ENCODE measurements around the gene RXFP3. TPM values are rescaled to one million over a fixed set of nuclear protein-coding genes. Genes with fewer than 3 reads are reported as not detected.

The RXFP3 gene
- total RNA-seq, 1 experiment from 2014 or later = not detected

GRCh38 chr5:33927685-33928084 is 8.5 kb upstream of the RXFP3 start:
- Mint-ChIP-seq H3K4me1 (ENCODE audit: insufficient read depth, unreplicated experiment) (no peaks in the 10 kb centered on the region), H3K4me3 (ENCODE audit: unreplicated experiment) (no peak overlapping the region), H3K27ac (ENCODE audit: low read depth, unreplicated experiment) (no peak overlapping the region), H3K36me3 (ENCODE audit: insufficient read depth, unreplicated experiment) (no peaks in the 10 kb centered on the region), H3K9me3 (ENCODE audit: unreplicated experiment) (no peaks in the 10 kb centered on the region), H3K27me3 (ENCODE audit: insufficient read depth, unreplicated experiment) (peaks cover 11% of the 10 kb centered on the region)
- intact Hi-C loops (cut with micrococcal nuclease) = no loop called here
- ChIA-PET CTCF (interaction anchor here (0.6 kb wide), 1 partner anchor 458 kb away, joined by 3 read pairs; no protein-coding TSS in a partner anchor), POLR2A (interaction anchor here (0.6 kb wide), 1 partner anchor 117 kb away, joined by 3 read pairs; no protein-coding TSS in a partner anchor)
- no TSS peak for BruUV-seq (replicated peaks)
- TF ChIP-seq, protein P1, sequence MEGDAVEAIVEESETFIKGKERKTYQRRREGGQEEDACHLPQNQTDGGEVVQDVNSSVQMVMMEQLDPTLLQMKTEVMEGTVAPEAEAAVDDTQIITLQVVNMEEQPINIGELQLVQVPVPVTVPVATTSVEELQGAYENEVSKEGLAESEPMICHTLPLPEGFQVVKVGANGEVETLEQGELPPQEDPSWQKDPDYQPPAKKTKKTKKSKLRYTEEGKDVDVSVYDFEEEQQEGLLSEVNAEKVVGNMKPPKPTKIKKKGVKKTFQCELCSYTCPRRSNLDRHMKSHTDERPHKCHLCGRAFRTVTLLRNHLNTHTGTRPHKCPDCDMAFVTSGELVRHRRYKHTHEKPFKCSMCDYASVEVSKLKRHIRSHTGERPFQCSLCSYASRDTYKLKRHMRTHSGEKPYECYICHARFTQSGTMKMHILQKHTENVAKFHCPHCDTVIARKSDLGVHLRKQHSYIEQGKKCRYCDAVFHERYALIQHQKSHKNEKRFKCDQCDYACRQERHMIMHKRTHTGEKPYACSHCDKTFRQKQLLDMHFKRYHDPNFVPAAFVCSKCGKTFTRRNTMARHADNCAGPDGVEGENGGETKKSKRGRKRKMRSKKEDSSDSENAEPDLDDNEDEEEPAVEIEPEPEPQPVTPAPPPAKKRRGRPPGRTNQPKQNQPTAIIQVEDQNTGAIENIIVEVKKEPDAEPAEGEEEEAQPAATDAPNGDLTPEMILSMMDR (IDR thresholded peaks at IDR 0.05; ENCODE audit: unreplicated experiment) = no peak
- DNase-seq (ENCODE audit: unreplicated experiment) = no peak

DNA sequence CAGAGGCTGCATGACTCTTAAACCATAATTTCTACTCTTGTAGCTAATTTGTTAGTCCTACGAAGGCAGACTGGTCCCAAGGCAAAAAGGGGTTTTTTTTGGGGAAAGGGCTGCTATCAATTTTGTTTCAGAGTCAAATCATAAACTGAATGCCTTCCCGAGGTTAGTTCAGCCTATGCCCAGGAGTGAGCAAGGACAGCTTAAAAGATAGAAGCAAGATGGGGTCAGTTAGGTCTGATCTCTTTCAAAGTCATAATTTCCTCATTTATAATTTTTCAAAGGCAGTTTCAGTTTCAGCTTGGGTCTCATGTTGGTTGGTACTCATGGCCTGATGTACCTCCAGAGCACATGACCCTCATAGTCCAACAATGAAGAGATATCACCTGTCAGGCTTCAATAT is 7.9 kb upstream of the RXFP3 start:
- TF ChIP-seq, protein P1 (IDR thresholded peaks at IDR 0.05; ENCODE audit: unreplicated experiment) = no peak
- no peaks in the 10 kb centered on the region for H3K4me1 Mint-ChIP-seq (ENCODE audit: insufficient read depth, unreplicated experiment)
- ChIA-PET POLR2A (no interaction called here), CTCF (interaction anchor here (0.6 kb wide), 1 partner anchor 459 kb away, joined by 3 read pairs; no protein-coding TSS in a partner anchor)
- DNase-seq (ENCODE audit: unreplicated experiment) = no peak
- no peaks in the 10 kb centered on the region for H3K36me3 Mint-ChIP-seq (ENCODE audit: insufficient read depth, unreplicated experiment)
- peaks cover 11% of the 10 kb centered on the region for H3K27me3 Mint-ChIP-seq (ENCODE audit: insufficient read depth, unreplicated experiment)
- BruUV-seq (replicated peaks) = no TSS peak
- intact Hi-C loops (cut with micrococcal nuclease) = no loop called here
- no peak overlapping the region for H3K27ac Mint-ChIP-seq (ENCODE audit: low read depth, unreplicated experiment)
- H3K9me3 Mint-ChIP-seq (ENCODE audit: unreplicated experiment) = no peaks in the 10 kb centered on the region
- no peak overlapping the region for H3K4me3 Mint-ChIP-seq (ENCODE audit: unreplicated experiment)

DNA sequence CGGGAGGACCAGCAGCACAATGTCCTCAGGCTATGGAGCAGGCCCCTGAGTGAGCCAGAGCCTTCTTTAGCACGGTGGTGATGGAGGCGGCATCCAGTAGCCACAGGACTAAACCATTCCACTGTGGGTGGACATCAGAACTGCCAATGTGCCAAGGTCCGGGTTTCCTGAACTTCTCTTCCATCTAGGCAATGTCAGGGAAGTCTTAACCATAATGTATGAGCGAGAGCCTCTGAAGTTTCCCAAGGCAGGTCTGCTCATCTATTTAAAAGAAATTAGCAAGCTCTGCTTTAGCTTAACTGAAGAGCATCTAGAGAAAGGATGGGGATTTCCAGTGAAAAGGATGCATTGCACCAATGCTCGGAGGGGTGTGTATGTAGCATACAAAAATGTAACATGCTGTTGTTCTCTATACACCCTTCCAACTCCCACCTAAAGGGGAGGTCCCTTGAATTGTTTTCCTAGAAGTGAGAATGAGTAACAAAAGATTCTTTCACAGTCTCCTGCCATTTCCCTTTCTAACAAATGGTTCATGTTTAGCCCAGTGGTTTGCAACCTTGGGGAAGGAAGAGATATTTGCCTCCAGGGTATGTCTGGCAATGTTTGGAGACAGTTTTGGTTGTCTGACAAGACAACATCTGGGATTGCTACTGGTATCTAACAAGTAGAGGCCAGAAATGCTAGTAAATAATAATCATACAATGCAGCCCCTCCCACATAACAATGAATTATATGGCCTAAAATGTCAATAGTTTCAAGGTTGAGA is 6.1 kb upstream of the RXFP3 start:
- no peaks in the 10 kb centered on the region for H3K36me3 Mint-ChIP-seq (ENCODE audit: insufficient read depth, unreplicated experiment)
- ChIA-PET POLR2A (no interaction called here), CTCF (interaction anchor here (1.9 to 7.3 kb wide), 2 partner anchors 461 to 495 kb away, joined by 10 to 72 read pairs; no protein-coding TSS in a partner anchor)
- H3K4me1 Mint-ChIP-seq (ENCODE audit: insufficient read depth, unreplicated experiment) = peaks cover 7% of the 10 kb centered on the region
- no TSS peak for BruUV-seq (replicated peaks)
- H3K4me3 Mint-ChIP-seq (ENCODE audit: unreplicated experiment) = no peak overlapping the region
- TF ChIP-seq, protein P1 (IDR thresholded peaks at IDR 0.05; ENCODE audit: unreplicated experiment) = no peak
- DNase-seq (ENCODE audit: unreplicated experiment) = no peak
- no peaks in the 10 kb centered on the region for H3K9me3 Mint-ChIP-seq (ENCODE audit: unreplicated experiment)
- H3K27ac Mint-ChIP-seq (ENCODE audit: low read depth, unreplicated experiment) = no peak overlapping the region
- intact Hi-C loops (cut with micrococcal nuclease) = loop anchor here (10.0 kb wide), 1 partner anchor 455 kb away; no protein-coding TSS in a partner anchor
- peaks cover 11% of the 10 kb centered on the region for H3K27me3 Mint-ChIP-seq (ENCODE audit: insufficient read depth, unreplicated experiment)

DNA sequence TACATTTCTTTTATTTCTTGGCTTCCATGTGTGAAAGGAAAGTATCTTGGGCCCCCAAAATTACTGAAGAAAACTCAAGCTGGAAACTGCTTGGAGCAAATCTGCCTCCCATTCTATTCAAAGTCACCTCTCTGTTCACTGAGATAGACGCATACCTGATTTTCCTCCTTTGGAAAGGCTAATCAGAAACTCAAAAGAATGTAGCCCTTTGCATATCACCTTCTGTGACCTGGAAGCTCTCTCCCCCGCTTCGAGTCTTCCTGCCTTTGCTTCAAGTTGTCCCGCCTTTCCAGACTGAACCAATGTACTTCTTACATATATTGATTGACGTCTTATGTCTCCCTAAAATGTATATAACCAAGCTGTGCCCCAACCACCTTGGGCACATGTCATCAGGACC is 5.0 kb upstream of the RXFP3 start:
- intact Hi-C loops (cut with micrococcal nuclease) = loop anchor here (10.0 kb wide), 1 partner anchor 456 kb away; no protein-coding TSS in a partner anchor
- CTCF ChIA-PET = interaction anchor here (0.9 to 7.3 kb wide), 3 partner anchors 462 to 496 kb away, joined by 3 to 72 read pairs (median 10); no protein-coding TSS in a partner anchor
- H3K27ac Mint-ChIP-seq (ENCODE audit: low read depth, unreplicated experiment) = no peak overlapping the region
- H3K36me3 Mint-ChIP-seq (ENCODE audit: insufficient read depth, unreplicated experiment) = no peaks in the 10 kb centered on the region
- no peaks in the 10 kb centered on the region for H3K9me3 Mint-ChIP-seq (ENCODE audit: unreplicated experiment)
- H3K4me3 Mint-ChIP-seq (ENCODE audit: unreplicated experiment) = no peak overlapping the region
- no peak for DNase-seq (ENCODE audit: unreplicated experiment)
- POLR2A ChIA-PET = no interaction called here
- H3K4me1 Mint-ChIP-seq (ENCODE audit: insufficient read depth, unreplicated experiment) = peaks cover 7% of the 10 kb centered on the region
- no TSS peak for BruUV-seq (replicated peaks)
- H3K27me3 Mint-ChIP-seq (ENCODE audit: insufficient read depth, unreplicated experiment) = peaks cover 11% of the 10 kb centered on the region
- TF ChIP-seq, protein P1 (IDR thresholded peaks at IDR 0.05; ENCODE audit: unreplicated experiment) = no peak
